ENCODE measurements around the gene KRTAP12-2.
"Not testable (repeated sequence)": the region's sequence is repeated elsewhere in the genome, so short reads cannot be mapped to it uniquely, and the experiment has no call there.

KRTAP12-2 gene

GRCh38 chr21:44701023-44701400 lies 34.3 kb upstream of the KRTAP12-2 start:
- Histone ChIP-seq H3K9ac (ENCODE audit: insufficient read length, low read depth) (no peak overlapping the region), H3K9me3 (ENCODE audit: insufficient read depth, low read length) (no peaks in the 10 kb centered on the region), H3K36me3 (ENCODE audit: insufficient read depth, insufficient read length, low read length) (no peaks in the 10 kb centered on the region), H3K4me3 (ENCODE audit: insufficient read length, low read depth) (no peak overlapping the region), H3K4me1 (ENCODE audit: insufficient read depth, insufficient read length) (peaks cover 54% of the 10 kb centered on the region), H3K27me3 (ENCODE audit: insufficient read depth, insufficient read length) (peaks cover 10% of the 10 kb centered on the region)
- no peak for DNase-seq (ENCODE audit: low read depth, low spot score)
- TF ChIP-seq SUZ12 (IDR thresholded peaks at IDR 0.05; ENCODE audit: extremely low read depth, insufficient read depth, insufficient read length) (no peak), YY1 (IDR thresholded peaks at IDR 0.05; ENCODE audit: insufficient read depth, insufficient read length) (no peak), ZNF274 (IDR thresholded peaks at IDR 0.05; ENCODE audit: low read depth, low read length) (no peak)

- TF ChIP-seq ZNF274 (IDR thresholded peaks at IDR 0.05; ENCODE audit: low read depth, low read length) (no peak), SUZ12 (IDR thresholded peaks at IDR 0.05; ENCODE audit: extremely low read depth, insufficient read depth, insufficient read length) (no peak), YY1 (IDR thresholded peaks at IDR 0.05; ENCODE audit: insufficient read depth, insufficient read length) (no peak)
- Histone ChIP-seq H3K27me3 (ENCODE audit: insufficient read depth, insufficient read length) (peaks cover 9% of the 10 kb centered on the region), H3K9me3 (ENCODE audit: insufficient read depth, low read length) (no peaks in the 10 kb centered on the region), H3K4me1 (ENCODE audit: insufficient read depth, insufficient read length) (peaks cover 57% of the 10 kb centered on the region), H3K4me3 (ENCODE audit: insufficient read length, low read depth) (no peak overlapping the region), H3K36me3 (ENCODE audit: insufficient read depth, insufficient read length, low read length) (no peaks in the 10 kb centered on the region), H3K9ac (ENCODE audit: insufficient read length, low read depth) (no peak overlapping the region)
- DNase-seq (ENCODE audit: low read depth, low spot score), result no peak
Observed at GRCh38 chr21:44700101-44701022, 33.6 kb upstream of the KRTAP12-2 start.

GRCh38 chr21:44699502-44700001 lies 32.8 kb upstream of the KRTAP12-2 start:
- Histone ChIP-seq H3K36me3 (ENCODE audit: insufficient read depth, insufficient read length, low read length) (no peaks in the 10 kb centered on the region), H3K4me1 (ENCODE audit: insufficient read depth, insufficient read length) (peaks cover 59% of the 10 kb centered on the region), H3K9ac (ENCODE audit: insufficient read length, low read depth) (peak overlapping the region; percentile 37), H3K9me3 (ENCODE audit: insufficient read depth, low read length) (no peaks in the 10 kb centered on the region), H3K27me3 (ENCODE audit: insufficient read depth, insufficient read length) (peaks cover 9% of the 10 kb centered on the region), H3K4me3 (ENCODE audit: insufficient read length, low read depth) (no peak overlapping the region)
- no peak for DNase-seq (ENCODE audit: low read depth, low spot score)
- TF ChIP-seq SUZ12 (IDR thresholded peaks at IDR 0.05; ENCODE audit: extremely low read depth, insufficient read depth, insufficient read length) (no peak), ZNF274 (IDR thresholded peaks at IDR 0.05; ENCODE audit: low read depth, low read length) (no peak), YY1 (IDR thresholded peaks at IDR 0.05; ENCODE audit: insufficient read depth, insufficient read length) (no peak)

GRCh38 chr21:44697811-44698734 lies 31.3 kb upstream of the KRTAP12-2 start:
- TF ChIP-seq YY1 (IDR thresholded peaks at IDR 0.05; ENCODE audit: insufficient read depth, insufficient read length) (no peak), ZNF274 (IDR thresholded peaks at IDR 0.05; ENCODE audit: low read depth, low read length) (no peak), SUZ12 (IDR thresholded peaks at IDR 0.05; ENCODE audit: extremely low read depth, insufficient read depth, insufficient read length) (no peak)
- H3K9ac ChIP-seq (ENCODE audit: insufficient read length, low read depth), result peak overlapping the region; percentile 65
- H3K4me3 ChIP-seq (ENCODE audit: insufficient read length, low read depth), result no peak overlapping the region
- no peaks in the 10 kb centered on the region for H3K36me3 ChIP-seq (ENCODE audit: insufficient read depth, insufficient read length, low read length)
- peaks cover 45% of the 10 kb centered on the region for H3K4me1 ChIP-seq (ENCODE audit: insufficient read depth, insufficient read length)
- no peak for DNase-seq (ENCODE audit: low read depth, low spot score)
- peaks cover 7% of the 10 kb centered on the region for H3K9me3 ChIP-seq (ENCODE audit: insufficient read depth, low read length)
- peaks cover 5% of the 10 kb centered on the region for H3K27me3 ChIP-seq (ENCODE audit: insufficient read depth, insufficient read length)

- H3K36me3 ChIP-seq (ENCODE audit: insufficient read depth, insufficient read length, low read length); DNase-seq (ENCODE audit: low read depth, low spot score); H3K4me3 ChIP-seq (ENCODE audit: insufficient read length, low read depth); H3K27me3 ChIP-seq (ENCODE audit: insufficient read depth, insufficient read length): not testable (repeated sequence)
- Histone ChIP-seq H3K9me3 (ENCODE audit: insufficient read depth, low read length) (peaks cover 13% of the 10 kb centered on the region), H3K4me1 (ENCODE audit: insufficient read depth, insufficient read length) (peaks cover 37% of the 10 kb centered on the region), H3K9ac (ENCODE audit: insufficient read length, low read depth) (peak within 1 kb of the TSS; percentile 58)
Observed at GRCh38 chr21:44697172-44697810, 30.6 kb upstream of the KRTAP12-2 start, which contains the start of gene KRTAP10-12. Gene KRTAP10-12, plus strand, starts transcription at chr21:44697172. Its CDS starts 30 bp downstream, at chr21:44697202.

GRCh38 chr21:44696572-44696971 lies 29.8 kb upstream of the KRTAP12-2 start:
- Histone ChIP-seq H3K4me1 (ENCODE audit: insufficient read depth, insufficient read length) (peaks cover 31% of the 10 kb centered on the region), H3K36me3 (ENCODE audit: insufficient read depth, insufficient read length, low read length) (no peaks in the 10 kb centered on the region), H3K9me3 (ENCODE audit: insufficient read depth, low read length) (peaks cover 13% of the 10 kb centered on the region), H3K9ac (ENCODE audit: insufficient read length, low read depth) (no peak overlapping the region), H3K4me3 (ENCODE audit: insufficient read length, low read depth) (no peak overlapping the region), H3K27me3 (ENCODE audit: insufficient read depth, insufficient read length) (no peaks in the 10 kb centered on the region)
- TF ChIP-seq SUZ12 (IDR thresholded peaks at IDR 0.05; ENCODE audit: extremely low read depth, insufficient read depth, insufficient read length) (no peak), YY1 (IDR thresholded peaks at IDR 0.05; ENCODE audit: insufficient read depth, insufficient read length) (no peak), ZNF274 (IDR thresholded peaks at IDR 0.05; ENCODE audit: low read depth, low read length) (no peak)
- DNase-seq (ENCODE audit: low read depth, low spot score), result no peak
